Esophagus squamous epithelium (tissue), 5 donors: ENCODE results near the gene SLC51A. TPM values are rescaled to one million over a fixed set of nuclear protein-coding genes. Genes with fewer than 3 reads are reported as not detected.

ENCODE experiments used
- DNase-seq: peaks from one replicate; lab custom pipeline; 2025; lab: John Stamatoyannopoulos, UW
- H3K27ac ChIP-seq, 4 donors: fragments of 200-600 bp; sonication (generic); one replicate each; pipeline ENCODE4 v1.5.1; 2016 to 2019; ENCODE audit warnings: mild to moderate bottlenecking in 1 of 4
- H3K27me3 ChIP-seq, 4 donors: fragments of 200-600 bp; sonication (generic); 1 replicate in 3 of 4; 2 replicates in 1 of 4; pipeline versions ENCODE4 v1.5.1 to v1.6.0; 2017 to 2021; ENCODE audit warnings: antibody characterized with exemption in 1 of 4
- H3K36me3 ChIP-seq, 3 donors: fragments of 200-600 bp; sonication (generic); one replicate each; pipeline ENCODE4 v1.5.1; 2016 to 2019
- H3K4me1 ChIP-seq, 3 donors: fragments of 200-600 bp; sonication (generic); one replicate each; pipeline ENCODE4 v1.5.1; 2017 to 2019
- H3K4me3 ChIP-seq, 4 donors: fragments of 200-600 bp; sonication (generic); 1 replicate in 3 of 4; 2 replicates in 1 of 4; pipeline ENCODE4 v1.5.1; 2016 to 2019; ENCODE audit warnings: mild to moderate bottlenecking in 2 of 4, moderate library complexity in 1 of 4
- H3K9me3 ChIP-seq, 3 donors: fragments of 200-600 bp; sonication (generic); one replicate each; pipeline ENCODE4 v1.5.1; 2016 to 2019
- POLR2A ChIP-seq, 4 donors: fragments of 450-650 bp; IDR thresholded peaks; one replicate each; pipeline ENCODE4 v1.6.1; 2017; ENCODE audit warnings: antibody characterized with exemption in 4 of 4, mild to moderate bottlenecking in 4 of 4, moderate library complexity in 3 of 4
- WGBS, 2 donors: methylation state at CpG; one replicate each; pipeline ENCODE4 v1.1.5; 2018; 5-methylcytosine and 5-hydroxymethylcytosine counted together
- intact Hi-C: fragments of 100-400 bp; cut with DNase I; formaldehyde crosslinking; loops from one replicate; pipeline ENCODE4 v1.15.0; 2022
- small RNA-seq, 4 donors: library from RNA; depleted of rRNA; stranded (forward); fragments of <200 nt; gene quantifications; one replicate each; pipeline ENCODE3, GENCODE V24; 2016
- total RNA-seq, 4 donors: library from RNA; depleted of rRNA; stranded (reverse); fragments of >200 nt; gene quantifications; one replicate each; pipeline ENCODE4 v1.1.0, GENCODE V29; 2016
- TF ChIP-seq, protein P1 (sequence below), 6 experiments: fragments of 450-650 bp in 4 of 6; fragments of 200-600 bp in 2 of 6; sonication (generic) in 2 of 6; IDR thresholded peaks; one replicate each; pipeline ENCODE4 v1.5.1; 2016 to 2019; ENCODE audit warnings: antibody characterized with exemption in 6 of 6, mild to moderate bottlenecking in 4 of 6, moderate library complexity in 4 of 6
- donor health status: DM: yes; HTN: yes; CAD: no.

Gene SLC51A
- total RNA-seq, 4 donors from 2014 or later, result 1.1 TPM; not detected in 3

- Histone ChIP-seq H3K4me1 (peaks cover 7 to 53% (median 27%) of the 10 kb centered on the region in 3 donors), H3K4me3 (peak overlapping the region in 1 of 4 donors; percentile 12), H3K9me3 (no peaks in the 10 kb centered on the region), H3K27ac (peak overlapping the region; percentile 24 to 76 (median 64)), H3K36me3 (peaks cover 0 to 24% (median 6%) of the 10 kb centered on the region in 3 donors), H3K27me3 (no peaks in the 10 kb centered on the region)
- WGBS, 2 donors, result 83 to 89% methylated on average over 5 of the region's 5 CpGs
- TF ChIP-seq, protein P1, sequence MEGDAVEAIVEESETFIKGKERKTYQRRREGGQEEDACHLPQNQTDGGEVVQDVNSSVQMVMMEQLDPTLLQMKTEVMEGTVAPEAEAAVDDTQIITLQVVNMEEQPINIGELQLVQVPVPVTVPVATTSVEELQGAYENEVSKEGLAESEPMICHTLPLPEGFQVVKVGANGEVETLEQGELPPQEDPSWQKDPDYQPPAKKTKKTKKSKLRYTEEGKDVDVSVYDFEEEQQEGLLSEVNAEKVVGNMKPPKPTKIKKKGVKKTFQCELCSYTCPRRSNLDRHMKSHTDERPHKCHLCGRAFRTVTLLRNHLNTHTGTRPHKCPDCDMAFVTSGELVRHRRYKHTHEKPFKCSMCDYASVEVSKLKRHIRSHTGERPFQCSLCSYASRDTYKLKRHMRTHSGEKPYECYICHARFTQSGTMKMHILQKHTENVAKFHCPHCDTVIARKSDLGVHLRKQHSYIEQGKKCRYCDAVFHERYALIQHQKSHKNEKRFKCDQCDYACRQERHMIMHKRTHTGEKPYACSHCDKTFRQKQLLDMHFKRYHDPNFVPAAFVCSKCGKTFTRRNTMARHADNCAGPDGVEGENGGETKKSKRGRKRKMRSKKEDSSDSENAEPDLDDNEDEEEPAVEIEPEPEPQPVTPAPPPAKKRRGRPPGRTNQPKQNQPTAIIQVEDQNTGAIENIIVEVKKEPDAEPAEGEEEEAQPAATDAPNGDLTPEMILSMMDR (IDR thresholded peaks at IDR 0.05), result no peak
- no peak for TF ChIP-seq POLR2A (IDR thresholded peaks at IDR 0.05)
- no peak for DNase-seq
- intact Hi-C loops, result no loop called here
Observed at GRCh38 chr3:196275126-196275525, 58.8 kb downstream of the SLC51A start.

DNA sequence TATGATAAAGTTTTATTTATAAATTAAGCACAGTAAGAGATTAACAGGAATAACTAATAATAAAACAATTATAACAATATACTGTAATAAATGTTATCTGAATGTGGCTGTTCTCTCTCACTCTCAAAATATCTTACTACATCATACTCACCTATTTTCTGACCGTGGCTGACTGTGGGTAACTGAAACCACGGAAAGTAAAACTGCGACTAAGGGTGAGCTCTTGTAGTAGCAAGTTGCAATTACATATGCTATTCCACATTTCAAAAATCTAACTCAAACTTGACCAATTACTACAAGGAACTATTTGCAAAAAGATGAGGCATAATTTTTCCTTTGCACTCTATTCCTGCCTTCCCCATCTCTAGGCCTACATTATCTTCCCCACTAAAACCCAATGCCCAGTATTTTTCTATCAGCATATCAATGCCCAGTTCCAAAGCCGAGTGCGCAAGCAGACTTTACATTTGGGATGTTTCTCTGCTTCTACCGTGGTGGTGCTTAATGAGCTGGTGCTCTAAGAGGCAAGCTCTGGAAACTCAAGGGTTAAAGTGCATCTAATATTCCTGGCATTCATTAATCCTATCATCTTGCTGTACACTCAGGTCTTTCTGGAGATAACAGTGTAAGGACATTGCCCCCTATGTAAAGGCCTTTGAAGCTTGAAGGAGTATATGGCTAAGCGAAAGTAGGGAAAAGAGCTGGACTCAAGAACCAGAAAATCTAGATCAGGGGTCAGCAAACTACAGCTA, 64.5 kb downstream of the SLC51A start:
- intact Hi-C loops, result no loop called here
- Histone ChIP-seq H3K9me3 (no peaks in the 10 kb centered on the region), H3K4me1 (peaks cover 4 to 66% (median 40%) of the 10 kb centered on the region in 3 donors), H3K4me3 (no peak overlapping the region), H3K27ac (peak overlapping the region in 1 of 4 donors; percentile 19), H3K36me3 (no peaks in the 10 kb centered on the region), H3K27me3 (no peaks in the 10 kb centered on the region)
- TF ChIP-seq POLR2A (IDR thresholded peaks at IDR 0.05), result no peak
- TF ChIP-seq, protein P1 (IDR thresholded peaks at IDR 0.05), result no peak
- WGBS, 2 donors, result 76 to 89% methylated on average over 7 of the region's 7 CpGs
- no peak for DNase-seq

GRCh38 chr3:196281962-196282361, 65.6 kb downstream of the SLC51A start:
- Histone ChIP-seq H3K9me3 (no peaks in the 10 kb centered on the region), H3K27ac (no peak overlapping the region), H3K27me3 (no peaks in the 10 kb centered on the region), H3K36me3 (no peaks in the 10 kb centered on the region), H3K4me1 (peaks cover 14 to 77% (median 50%) of the 10 kb centered on the region in 3 donors), H3K4me3 (no peak overlapping the region)
- intact Hi-C loops, result no loop called here
- no peak for DNase-seq
- no peak for TF ChIP-seq POLR2A (IDR thresholded peaks at IDR 0.05)
- TF ChIP-seq, protein P1 (IDR thresholded peaks at IDR 0.05), result no peak
- 83 to 93% methylated on average over 4 of the region's 4 CpGs for WGBS, 2 donors

Small RNA genes within 50 kb of the gene (small RNA-seq; reads per million reads assigned to genes)
- gene RF00019, result 0 reads per million in 4 donors

Other genes with a start within 250 kb of the SLC51A start
- gene TFRC, start 134.4 kb upstream of the SLC51A start, total RNA-seq, result 100 to 1,000 TPM in 3 of 4 donors, 10 to 100 TPM in 1; 71.0 to 202 (median 151) TPM
- gene ZDHHC19, start 5.1 kb upstream of the SLC51A start, total RNA-seq, result not detected
- 100 to 1,000 TPM in 2 of 4 donors, 10 to 100 TPM in 2; 62.9 to 104 (median 91.7) TPM for gene PCYT1A, start 71.2 kb downstream of the SLC51A start, total RNA-seq
- 10 to 100 TPM in 1 of 4 donors, 1 to 10 TPM in 3; 6.6 to 16.6 (median 8.4) TPM for gene DYNLT2B, start 101.7 kb downstream of the SLC51A start, total RNA-seq
- 1 to 10 TPM in 3 of 4 donors, under 1 TPM in 1; 0.76 to 8.3 (median 2.6) TPM for gene TM4SF19, start 121.9 kb downstream of the SLC51A start, total RNA-seq
- 10 to 100 TPM; 10.7 to 18.7 (median 14.1) TPM for gene UBXN7, start 215.9 kb downstream of the SLC51A start, total RNA-seq